Esophagus squamous epithelium (tissue), 5 donors: ENCODE measurements around the gene WDR11. TPM values are rescaled to one million over a fixed set of nuclear protein-coding genes. Genes with fewer than 3 reads are reported as not detected.

ENCODE experiments used
- DNase-seq: peaks from one replicate; lab custom pipeline; 2025; lab: John Stamatoyannopoulos, UW
- H3K27ac ChIP-seq, 4 donors: fragments of 200-600 bp; sonication (generic); one replicate each; pipeline ENCODE4 v1.5.1; 2016 to 2019; ENCODE audit warnings: mild to moderate bottlenecking in 1 of 4
- H3K27me3 ChIP-seq, 4 donors: fragments of 200-600 bp; sonication (generic); 1 replicate in 3 of 4; 2 replicates in 1 of 4; pipeline versions ENCODE4 v1.5.1 to v1.6.0; 2017 to 2021; ENCODE audit warnings: antibody characterized with exemption in 1 of 4
- H3K36me3 ChIP-seq, 3 donors: fragments of 200-600 bp; sonication (generic); one replicate each; pipeline ENCODE4 v1.5.1; 2016 to 2019
- H3K4me1 ChIP-seq, 3 donors: fragments of 200-600 bp; sonication (generic); one replicate each; pipeline ENCODE4 v1.5.1; 2017 to 2019
- H3K4me3 ChIP-seq, 4 donors: fragments of 200-600 bp; sonication (generic); 1 replicate in 3 of 4; 2 replicates in 1 of 4; pipeline ENCODE4 v1.5.1; 2016 to 2019; ENCODE audit warnings: mild to moderate bottlenecking in 2 of 4, moderate library complexity in 1 of 4
- H3K9me3 ChIP-seq, 3 donors: fragments of 200-600 bp; sonication (generic); one replicate each; pipeline ENCODE4 v1.5.1; 2016 to 2019
- POLR2A ChIP-seq, 4 donors: fragments of 450-650 bp; IDR thresholded peaks; one replicate each; pipeline ENCODE4 v1.6.1; 2017; ENCODE audit warnings: antibody characterized with exemption in 4 of 4, mild to moderate bottlenecking in 4 of 4, moderate library complexity in 3 of 4
- WGBS, 2 donors: methylation state at CpG; one replicate each; pipeline ENCODE4 v1.1.5; 2018; 5-methylcytosine and 5-hydroxymethylcytosine counted together
- intact Hi-C: fragments of 100-400 bp; cut with DNase I; formaldehyde crosslinking; loops from one replicate; pipeline ENCODE4 v1.15.0; 2022
- total RNA-seq, 4 donors: library from RNA; depleted of rRNA; stranded (reverse); fragments of >200 nt; gene quantifications; one replicate each; pipeline ENCODE4 v1.1.0, GENCODE V29; 2016
- TF ChIP-seq, protein P1 (sequence below), 6 experiments: fragments of 450-650 bp in 4 of 6; fragments of 200-600 bp in 2 of 6; sonication (generic) in 2 of 6; IDR thresholded peaks; one replicate each; pipeline ENCODE4 v1.5.1; 2016 to 2019; ENCODE audit warnings: antibody characterized with exemption in 6 of 6, mild to moderate bottlenecking in 4 of 6, moderate library complexity in 4 of 6
- donor health status: DM: yes; HTN: yes; CAD: no.

Gene WDR11
- total RNA-seq, 4 donors from 2014 or later: 21.9 to 50.7 (median 39.2) TPM

DNA sequence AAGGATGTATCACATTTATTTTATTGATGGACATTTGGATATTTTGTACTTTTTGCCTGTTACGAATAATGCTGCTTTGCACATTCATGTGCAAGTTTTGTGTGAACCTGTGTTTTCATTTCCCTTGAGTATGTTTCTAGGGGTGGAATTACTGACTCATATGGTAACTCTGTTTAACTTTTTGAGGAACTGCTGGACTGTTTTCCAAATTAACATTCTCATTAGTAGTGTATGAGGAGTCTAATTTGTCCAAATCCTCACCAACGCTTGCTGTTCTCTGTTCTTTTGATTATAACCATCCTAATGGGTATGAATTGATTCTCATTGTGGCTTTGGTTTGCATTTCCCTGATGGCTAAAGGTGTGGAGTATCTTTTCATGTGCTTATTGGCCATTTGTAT is 3.2 kb downstream of the WDR11 start:
- intact Hi-C loops: no loop called here

DNA sequence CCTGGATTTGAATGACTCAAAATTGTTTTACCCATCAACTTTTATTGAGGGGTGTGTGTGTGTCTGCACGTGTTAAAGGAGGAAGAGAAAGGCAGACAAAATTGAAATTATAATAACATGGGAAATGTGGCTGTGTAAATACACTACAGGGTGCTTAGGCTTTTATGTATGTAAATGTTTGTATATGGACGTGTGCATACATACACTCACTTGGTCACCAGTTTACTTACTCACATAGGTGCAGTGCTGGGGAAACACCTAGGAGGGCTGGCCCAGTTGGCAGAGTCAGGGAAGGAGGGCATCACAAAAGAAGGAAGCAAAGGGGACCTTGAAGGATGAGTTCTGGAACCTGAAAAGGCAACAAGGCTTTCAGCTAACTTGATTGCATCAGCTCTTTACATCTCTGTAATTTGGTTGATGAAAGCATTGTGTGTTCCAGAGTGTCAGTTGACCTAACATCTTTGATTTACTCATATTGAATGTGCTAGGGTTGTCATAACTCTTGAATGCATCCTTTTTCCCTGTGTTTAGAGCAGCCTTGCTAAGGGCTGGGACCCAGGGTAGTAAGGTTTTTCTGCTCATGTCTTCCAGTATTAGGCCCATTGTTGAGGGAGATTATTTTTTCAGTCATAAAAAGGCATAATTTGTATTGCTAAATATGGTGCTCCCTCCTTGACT is 10.2 kb downstream of the WDR11 start:
- intact Hi-C loops: no loop called here
- H3K9me3 ChIP-seq: no peaks in the 10 kb centered on the region
- no peak overlapping the region for H3K4me3 ChIP-seq
- peaks cover 0 to 85% (median 5%) of the 10 kb centered on the region in 3 donors for H3K36me3 ChIP-seq
- TF ChIP-seq, protein P1, sequence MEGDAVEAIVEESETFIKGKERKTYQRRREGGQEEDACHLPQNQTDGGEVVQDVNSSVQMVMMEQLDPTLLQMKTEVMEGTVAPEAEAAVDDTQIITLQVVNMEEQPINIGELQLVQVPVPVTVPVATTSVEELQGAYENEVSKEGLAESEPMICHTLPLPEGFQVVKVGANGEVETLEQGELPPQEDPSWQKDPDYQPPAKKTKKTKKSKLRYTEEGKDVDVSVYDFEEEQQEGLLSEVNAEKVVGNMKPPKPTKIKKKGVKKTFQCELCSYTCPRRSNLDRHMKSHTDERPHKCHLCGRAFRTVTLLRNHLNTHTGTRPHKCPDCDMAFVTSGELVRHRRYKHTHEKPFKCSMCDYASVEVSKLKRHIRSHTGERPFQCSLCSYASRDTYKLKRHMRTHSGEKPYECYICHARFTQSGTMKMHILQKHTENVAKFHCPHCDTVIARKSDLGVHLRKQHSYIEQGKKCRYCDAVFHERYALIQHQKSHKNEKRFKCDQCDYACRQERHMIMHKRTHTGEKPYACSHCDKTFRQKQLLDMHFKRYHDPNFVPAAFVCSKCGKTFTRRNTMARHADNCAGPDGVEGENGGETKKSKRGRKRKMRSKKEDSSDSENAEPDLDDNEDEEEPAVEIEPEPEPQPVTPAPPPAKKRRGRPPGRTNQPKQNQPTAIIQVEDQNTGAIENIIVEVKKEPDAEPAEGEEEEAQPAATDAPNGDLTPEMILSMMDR (IDR thresholded peaks at IDR 0.05): no peak
- no peak for TF ChIP-seq POLR2A (IDR thresholded peaks at IDR 0.05)
- no peak for DNase-seq
- H3K27me3 ChIP-seq: no peaks in the 10 kb centered on the region
- H3K4me1 ChIP-seq: no peaks in the 10 kb centered on the region
- H3K27ac ChIP-seq: no peak overlapping the region
- 73 to 74% methylated on average over 2 of the region's 2 CpGs for WGBS, 2 donors

More for the DNA sequence above, 3.2 kb downstream of the WDR11 start:
- Histone ChIP-seq H3K4me3 (no peak overlapping the region), H3K27me3 (no peaks in the 10 kb centered on the region), H3K27ac (no peak overlapping the region), H3K9me3 (no peaks in the 10 kb centered on the region), H3K36me3 (peaks cover 0 to 52% (median 0%) of the 10 kb centered on the region in 3 donors), H3K4me1 (peaks cover 4 to 33% (median 10%) of the 10 kb centered on the region in 3 donors)
- TF ChIP-seq POLR2A (IDR thresholded peaks at IDR 0.05): no peak
- DNase-seq: no peak
- WGBS, 2 donors: 84 to 97% methylated on average over 2 of the region's 2 CpGs

DNA sequence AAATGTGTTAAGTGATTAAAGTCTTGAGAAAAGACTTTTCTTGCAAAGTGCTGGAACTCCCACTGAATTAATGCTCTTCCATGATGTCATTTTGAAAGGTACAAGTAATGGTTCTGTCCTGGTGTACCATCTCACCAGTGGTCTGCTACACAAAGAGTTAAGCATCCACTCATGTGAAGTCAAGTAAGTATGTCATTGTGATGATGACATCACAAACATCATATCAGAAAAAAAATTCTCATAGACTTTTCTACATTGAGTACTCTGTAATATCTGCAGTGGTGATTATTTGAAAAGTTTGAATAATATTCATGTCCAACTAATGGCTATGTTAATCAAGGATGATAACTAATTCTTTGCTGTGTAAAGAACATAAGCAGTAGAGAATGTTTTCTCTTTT is 22.6 kb downstream of the WDR11 start:
- no peak overlapping the region for H3K27ac ChIP-seq
- H3K4me1 ChIP-seq: no peaks in the 10 kb centered on the region
- H3K27me3 ChIP-seq: no peaks in the 10 kb centered on the region
- peaks cover 0 to 91% (median 19%) of the 10 kb centered on the region in 3 donors for H3K36me3 ChIP-seq
- no peak for TF ChIP-seq POLR2A (IDR thresholded peaks at IDR 0.05)
- TF ChIP-seq, protein P1 (IDR thresholded peaks at IDR 0.05): no peak
- no peak for DNase-seq
- no peaks in the 10 kb centered on the region for H3K9me3 ChIP-seq
- intact Hi-C loops: no loop called here
- no peak overlapping the region for H3K4me3 ChIP-seq

DNA sequence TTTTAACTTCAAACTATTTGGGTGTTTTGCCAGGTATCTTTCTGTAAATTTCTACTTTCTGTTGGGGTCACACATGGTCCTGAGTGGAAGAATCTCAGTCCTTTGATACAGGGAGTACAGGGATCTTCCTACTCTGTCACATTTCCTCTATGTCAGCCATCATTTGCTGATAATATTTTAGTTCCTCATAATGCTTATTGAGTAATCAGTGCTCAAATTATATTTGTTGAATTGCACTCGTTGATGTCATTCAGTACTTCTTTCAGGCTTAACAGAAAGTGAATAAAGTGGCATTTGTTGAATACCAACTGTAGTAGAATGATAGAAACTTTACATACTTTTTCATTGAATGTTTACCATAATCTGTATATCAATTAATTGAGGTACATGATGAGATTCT is 31.9 kb downstream of the WDR11 start:
- no peak for TF ChIP-seq POLR2A (IDR thresholded peaks at IDR 0.05)
- TF ChIP-seq, protein P1 (IDR thresholded peaks at IDR 0.05): no peak
- WGBS, 2 donors: 63 to 88% methylated on average over 1 of the region's 1 CpG
- DNase-seq: no peak

DNA sequence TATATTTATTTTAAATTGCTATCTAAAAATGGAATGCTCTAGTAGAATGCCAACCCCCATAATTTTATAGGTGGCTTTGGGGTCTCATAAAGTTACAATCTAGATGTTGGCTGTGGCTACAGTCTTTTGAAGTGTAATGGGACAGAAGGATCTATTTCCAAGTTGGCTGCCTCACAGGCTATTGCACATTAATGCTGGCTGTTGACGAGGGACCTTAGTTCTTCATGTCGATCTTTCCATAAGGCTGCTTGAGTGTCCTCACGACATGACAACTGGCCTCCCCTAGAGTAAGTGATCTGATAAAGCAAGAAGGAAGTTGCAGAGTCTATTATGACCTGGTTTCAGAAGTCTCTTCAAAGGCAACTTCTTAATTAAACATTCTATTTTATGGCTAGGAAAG is 36.3 kb downstream of the WDR11 start:
- Histone ChIP-seq H3K27ac (no peak overlapping the region), H3K27me3 (no peaks in the 10 kb centered on the region), H3K4me3 (no peak overlapping the region), H3K4me1 (no peaks in the 10 kb centered on the region), H3K9me3 (no peaks in the 10 kb centered on the region), H3K36me3 (peaks cover 0 to 90% (median 29%) of the 10 kb centered on the region in 3 donors)
- WGBS, 2 donors: 88 to 89% methylated on average over 3 of the region's 3 CpGs
- intact Hi-C loops: no loop called here
- TF ChIP-seq, protein P1 (IDR thresholded peaks at IDR 0.05): no peak
- no peak for TF ChIP-seq POLR2A (IDR thresholded peaks at IDR 0.05)
- DNase-seq: no peak

More for the DNA sequence above, 31.9 kb downstream of the WDR11 start:
- Histone ChIP-seq H3K27ac (no peak overlapping the region), H3K9me3 (no peaks in the 10 kb centered on the region), H3K27me3 (no peaks in the 10 kb centered on the region), H3K36me3 (peaks cover 0 to 72% (median 14%) of the 10 kb centered on the region in 3 donors), H3K4me1 (no peaks in the 10 kb centered on the region), H3K4me3 (no peak overlapping the region)
- intact Hi-C loops: no loop called here
